H1 (cell line): ENCODE measurements around the gene MIR17HG. TPM values are rescaled to one million over a fixed set of nuclear protein-coding genes. Genes with fewer than 3 reads are reported as not detected.

Source experiments
- BCL11A ChIP-seq, 2 experiments: IDR thresholded peaks; one replicate each; pipeline ENCODE4 v1.6.1; 2011; ENCODE audit warnings: low read depth in 2 of 2, low read length in 2 of 2, mild to moderate bottlenecking in 2 of 2
- MAFK ChIP-seq: IDR thresholded peaks from 2 replicates; pipeline ENCODE4 v1.6.1; 2012; ENCODE audit warnings: low read depth, mild to moderate bottlenecking, improper control_type of control experiment, low read length
- POLR2AphosphoS5 ChIP-seq: IDR thresholded peaks from 2 replicates; pipeline ENCODE4 v1.6.1; 2011; ENCODE audit warnings: low read depth, low read length
- polyA plus RNA-seq, 7 experiments: library from polyadenylated mRNA; depleted of rRNA in 3 of 7; stranded (reverse) in 5 of 7; unstranded in 2 of 7; fragments of >200 nt in 5 of 7; fragments of 200-250 nt in 2 of 7; gene quantifications; 1 replicate in 5 of 7; 2 replicates in 1 of 7; 4 replicates in 1 of 7; pipeline versions ENCODE4 v1.2.1 to v1.2.3, GENCODE V29; 2011 to 2013; ENCODE audit warnings: missing spikeins in 2 of 7, mixed read lengths in 2 of 7
- total RNA-seq: library from RNA; stranded (reverse); fragmentation: NEBNext Ultra II Directional; extraction: Animal tissue kit (Norgen Biotek cat#: 25700); gene quantifications from 2 replicates; pipeline ENCODE4 v1.2.1, GENCODE V29; 2021

The MIR17HG gene
- total and polyA plus RNA-seq, 2 of the 8 experiments (the other 6 are each of a cell fraction or from before 2014, with no cell fraction given): 11.5 to 36.9 TPM

- TF ChIP-seq MAFK (no peak), BCL11A (IDR thresholded peaks at IDR 0.05; ENCODE audit: low read depth in 2 of 2, low read length in 2 of 2) (no peak), POLR2AphosphoS5 (peak; percentile 83)
These were observed 8.6 kb downstream of the MIR17HG start (continued) for GRCh38 chr13:91355826-91356710.
